IMR-90 (cell line): ENCODE results near the gene GTF2A1. TPM values are rescaled to one million over a fixed set of nuclear protein-coding genes. Genes with fewer than 3 reads are reported as not detected.

Experiments
- ATAC-seq: fragments of 200-7000 bp; cut with Tn5 transposase; 2 replicates; pipeline ENCODE4 v1.9.1; 2020; ENCODE audit warnings: low read depth, mild to moderate bottlenecking, moderate library complexity
- BruUV-seq: library from RNA; stranded (reverse); fragments of 400-500 nt; replicated peaks from 2 replicates; lab custom pipeline; 2021; lab: Mats Ljungman, UMichigan
- CTCF ChIA-PET: fragments of 300-600 bp; formaldehyde crosslinking; extraction: SDS; loops from one replicate; lab custom pipeline; 2021; ENCODE audit warnings: antibody characterized with exemption; lab: Yijun Ruan, JAX
- POLR2A ChIA-PET: fragments of 300-600 bp; sonication (Branson Sonifier 250); formaldehyde crosslinking; loops from one replicate; lab custom pipeline; 2022; ENCODE audit warnings: antibody characterized with exemption; ENCODE audit not compliant: unreplicated experiment; lab: Charles Lee
- DNase-seq: peaks from one replicate; pipeline ENCODE4 v3.0.0; 2013
- H2AFZ ChIP-seq: replicated peaks from 2 replicates; pipeline ENCODE3; 2013; ENCODE audit warnings: low read length, mild to moderate bottlenecking; ENCODE audit not compliant: poor library complexity
- H2AK5ac ChIP-seq: 2 replicates; pipeline ENCODE4 v1.6.1; 2013; ENCODE audit warnings: low read depth, low read length, inconsistent platforms
- H2AK9ac ChIP-seq: replicated peaks from 2 replicates; pipeline ENCODE3; 2013; ENCODE audit warnings: mild to moderate bottlenecking, low read depth, low read length, moderate library complexity; ENCODE audit not compliant: poor library complexity
- H2BK120ac ChIP-seq: 2 replicates; pipeline ENCODE4 v1.6.1; 2013; ENCODE audit warnings: low read depth, low read length, inconsistent platforms
- H2BK15ac ChIP-seq: 3 replicates; pipeline ENCODE4 v1.6.1; 2013; ENCODE audit warnings: low read depth, low read length, inconsistent platforms
- H2BK20ac ChIP-seq: 2 replicates; pipeline ENCODE4 v1.6.1; 2013; ENCODE audit warnings: low read depth, mild to moderate bottlenecking, inconsistent platforms, low read length, moderate library complexity
- H2BK5ac ChIP-seq: 2 replicates; pipeline ENCODE4 v1.6.1; 2013; ENCODE audit warnings: mild to moderate bottlenecking, low read depth, low read length, inconsistent platforms; ENCODE audit not compliant: poor library complexity, severe bottlenecking
- H3K14ac ChIP-seq: replicated peaks from 2 replicates; pipeline ENCODE4 v1.6.1; 2013; ENCODE audit warnings: low read depth, low read length, inconsistent platforms
- H3K18ac ChIP-seq: 2 replicates; pipeline ENCODE4 v1.6.1; 2013; ENCODE audit warnings: low read depth, low read length, control low read depth
- H3K23ac ChIP-seq: 2 replicates; pipeline ENCODE4 v1.6.1; 2013; ENCODE audit warnings: low read depth, low read length, inconsistent platforms
- H3K27ac ChIP-seq: 2 replicates; pipeline ENCODE4 v1.5.1; 2013; ENCODE audit warnings: mild to moderate bottlenecking, control low read depth, low read length; ENCODE audit not compliant: insufficient read depth
- H3K27me3 ChIP-seq: 2 replicates; pipeline ENCODE4 v1.6.1; 2013; ENCODE audit warnings: low read length; ENCODE audit not compliant: control insufficient read depth, insufficient read depth
- H3K36me3 ChIP-seq: 2 replicates; pipeline ENCODE4 v1.6.1; 2013; ENCODE audit warnings: low read length, mixed read lengths; ENCODE audit not compliant: control insufficient read depth, insufficient read depth
- H3K4ac ChIP-seq: 2 replicates; pipeline ENCODE4 v1.6.1; 2013; ENCODE audit warnings: low read depth, low read length, inconsistent platforms
- H3K4me1 ChIP-seq: 2 replicates; pipeline ENCODE4 v1.6.1; 2013; ENCODE audit warnings: low read length, mixed read lengths; ENCODE audit not compliant: control insufficient read depth, insufficient read depth
- H3K4me2 ChIP-seq: 2 replicates; pipeline ENCODE4 v1.6.1; 2013; ENCODE audit warnings: low read depth, mild to moderate bottlenecking, control low read depth, low read length, moderate library complexity
- H3K4me3 ChIP-seq: 2 replicates; pipeline ENCODE4 v1.5.1; 2013; ENCODE audit warnings: low read depth, mild to moderate bottlenecking, control low read depth, low read length, moderate library complexity; ENCODE audit not compliant: insufficient read depth
- H3K56ac ChIP-seq: 2 replicates; pipeline ENCODE4 v1.6.1; 2013; ENCODE audit warnings: low read length, inconsistent platforms; ENCODE audit not compliant: insufficient read depth; ENCODE audit errors: extremely low read depth
- H3K79me1 ChIP-seq, 2 experiments: 2 replicates each; pipeline ENCODE4 v1.6.1; 2013; ENCODE audit warnings: low read length in 2 of 2, inconsistent platforms in 1 of 2, low read depth in 1 of 2
- H3K9ac ChIP-seq: 2 replicates; pipeline ENCODE4 v1.6.1; 2013; ENCODE audit warnings: low read depth, low read length, control low read depth
- H3K9me1 ChIP-seq: 2 replicates; pipeline ENCODE4 v1.6.1; 2013; ENCODE audit warnings: low read length, inconsistent platforms; ENCODE audit not compliant: insufficient read depth
- H3K9me3 ChIP-seq: 2 replicates; pipeline ENCODE4 v1.6.1; 2013; ENCODE audit warnings: low read length; ENCODE audit not compliant: control insufficient read depth, insufficient read depth
- H4K20me1 ChIP-seq: 2 replicates; pipeline ENCODE4 v1.6.1; 2013; ENCODE audit warnings: low read length, inconsistent platforms; ENCODE audit not compliant: insufficient read depth
- H4K5ac ChIP-seq: 2 replicates; pipeline ENCODE4 v1.6.1; 2013; ENCODE audit warnings: mild to moderate bottlenecking, low read depth, low read length, control low read depth
- H4K8ac ChIP-seq, 2 experiments: 2 replicates each; pipeline ENCODE4 v1.6.1; 2013; ENCODE audit warnings: low read depth in 2 of 2, low read length in 2 of 2, control low read depth in 1 of 2, inconsistent platforms in 1 of 2
- H4K91ac ChIP-seq: 2 replicates; pipeline ENCODE4 v1.6.1; 2013; ENCODE audit warnings: low read depth, low read length, inconsistent platforms; ENCODE audit not compliant: insufficient read depth
- BHLHE40 ChIP-seq: fragments of 150-350 bp; IDR thresholded peaks from 2 replicates; pipeline ENCODE4 v1.6.1; 2016; ENCODE audit warnings: mild to moderate bottlenecking, low read depth, low read length
- CEBPB ChIP-seq: IDR thresholded peaks from 2 replicates; pipeline ENCODE4 v1.6.1; 2012; ENCODE audit warnings: low read depth, low read length, improper control_type of control experiment
- CHD1 ChIP-seq: IDR thresholded peaks from 2 replicates; pipeline ENCODE4 v1.6.1; 2012; ENCODE audit warnings: low read depth, low read length, improper control_type of control experiment
- FOS ChIP-seq: fragments of 150-350 bp; IDR thresholded peaks from 2 replicates; pipeline ENCODE4 v1.6.1; 2016; ENCODE audit warnings: low read depth, low read length
- MAFK ChIP-seq: IDR thresholded peaks from 2 replicates; pipeline ENCODE4 v1.6.1; 2012; ENCODE audit warnings: low read depth, low read length, improper control_type of control experiment
- MAZ ChIP-seq: IDR thresholded peaks from 2 replicates; pipeline ENCODE4 v1.6.1; 2012; ENCODE audit warnings: low read depth, mild to moderate bottlenecking, low read length, improper control_type of control experiment, moderate library complexity, borderline replicate concordance
- NFE2L2 ChIP-seq: fragments of 150-350 bp; IDR thresholded peaks from 2 replicates; pipeline ENCODE4 v1.6.1; 2016; ENCODE audit warnings: low read depth, mild to moderate bottlenecking, low read length
- POLR2A ChIP-seq: IDR thresholded peaks from 2 replicates; pipeline ENCODE4 v1.6.1; 2012; ENCODE audit warnings: mild to moderate bottlenecking, low read depth, low read length
- RAD21 ChIP-seq: IDR thresholded peaks from 2 replicates; pipeline ENCODE4 v1.6.1; 2012; ENCODE audit warnings: low read length, improper control_type of control experiment
- RFX5 ChIP-seq: IDR thresholded peaks from 2 replicates; pipeline ENCODE4 v1.8.0; 2012; ENCODE audit warnings: low read depth, mild to moderate bottlenecking, low read length, moderate library complexity
- SMC3 ChIP-seq: fragments of 150-350 bp; IDR thresholded peaks from 2 replicates; pipeline ENCODE4 v1.6.1; 2016; ENCODE audit warnings: low read depth, mild to moderate bottlenecking, antibody characterized with exemption, low read length, moderate library complexity
- WGBS, 2 experiments: methylation state at CpG; one replicate each; pipeline versions ENCODE4 v1.1.5 to v1.1.7; 2013; ENCODE audit warnings: missing lambda C conversion rate in 2 of 2; ENCODE audit not compliant: insufficient read length in 1 of 2; ENCODE audit errors: extremely low coverage in 2 of 2; 5-methylcytosine and 5-hydroxymethylcytosine counted together
- dilution Hi-C: fragments of 300-500 bp; cut with HindIII; formaldehyde crosslinking; loops from one replicate; pipeline ENCODE4 v1.14.3; 2018; ENCODE audit warnings: low sequenced_read_pairs; ENCODE audit not compliant: unreplicated experiment
- in situ Hi-C: fragments of 300-500 bp; cut with MboI; formaldehyde crosslinking; loops from 3 replicates; pipeline ENCODE4 v1.14.3; 2019; ENCODE audit warnings: low sequenced_read_pairs, inconsistent platforms, mixed read lengths
- intact Hi-C: fragments of 100-400 bp; cut with micrococcal nuclease; formaldehyde crosslinking; loops from 2 replicates; pipeline ENCODE4 v1.10.0; 2022
- polyA plus RNA-seq, 3 experiments: library from polyadenylated mRNA; depleted of rRNA; stranded (reverse); fragments of >200 nt; gene quantifications; 2 replicates each; pipeline ENCODE4 v1.2.3, GENCODE V29; 2012; ENCODE audit warnings: low replicate concordance in 1 of 3
- total RNA-seq: library from RNA; depleted of rRNA; stranded (reverse); fragments of >200 nt; gene quantifications from 2 replicates; pipeline ENCODE4 v1.2.3, GENCODE V29; 2012
- TF ChIP-seq, protein P1 (sequence below): fragments of 150-350 bp; IDR thresholded peaks from 2 replicates; pipeline ENCODE4 v1.6.1; 2016; ENCODE audit warnings: low read depth, mild to moderate bottlenecking, low read length, moderate library complexity, borderline replicate concordance
- TF ChIP-seq, protein P2 (sequence below): fragments of 150-350 bp; IDR thresholded peaks from 2 replicates; pipeline ENCODE4 v1.6.1; 2017; ENCODE audit warnings: mild to moderate bottlenecking, antibody characterized with exemption, low read length, low read depth
- TF ChIP-seq, protein P3 (sequence below): conservative IDR thresholded peaks from 2 replicates; pipeline ENCODE4 v1.5.1; 2012; ENCODE audit warnings: mild to moderate bottlenecking, low read depth, low read length, improper control_type of control experiment

Gene GTF2A1
- total and polyA plus RNA-seq, 2 of the 4 experiments (the other 2 are of a cell fraction) = 16.0 to 60.4 TPM

DNA sequence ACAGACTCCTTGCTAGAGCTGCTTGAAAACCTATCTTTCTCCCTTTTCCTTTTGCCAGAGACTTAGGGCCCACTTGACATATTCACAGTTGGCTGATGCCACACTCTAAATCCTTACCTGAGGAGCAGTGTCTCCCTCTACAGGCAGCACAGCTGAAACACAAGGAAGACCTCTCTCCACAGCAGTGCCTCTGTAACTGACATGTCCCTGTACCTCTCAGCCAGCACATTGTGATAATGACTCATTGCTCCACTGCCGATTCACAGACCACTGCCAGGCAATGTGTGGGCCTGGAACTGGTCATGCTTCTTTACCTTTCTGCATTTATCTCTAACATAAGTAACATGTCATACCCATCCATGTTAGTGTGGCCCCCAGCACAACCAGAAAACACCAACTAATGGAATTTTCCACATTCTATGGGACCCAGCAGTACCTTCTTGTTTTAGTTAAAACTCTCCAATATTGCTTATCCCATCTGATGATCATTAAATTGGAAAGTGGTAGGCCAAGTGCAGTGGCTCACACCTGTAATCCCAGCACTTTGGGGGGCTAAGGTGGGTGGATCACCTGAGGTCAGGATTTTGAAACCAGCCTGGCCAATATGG lies 56.5 kb downstream of the GTF2A1 start:
- Histone ChIP-seq H2BK120ac (no peak overlapping the region), H3K23ac (no peak overlapping the region), H2BK20ac (no peak overlapping the region), H4K5ac (no peak overlapping the region), H3K27ac (no peak overlapping the region), H4K91ac (no peak overlapping the region), H2AFZ (peak overlapping the region; percentile 69), H3K27me3 (no peaks in the 10 kb centered on the region), H3K18ac (no peak overlapping the region), H3K4me2 (no peak overlapping the region), H3K14ac (no peak overlapping the region; the same call in 1 of the 2 replicates), H3K4me3 (no peak overlapping the region), H3K36me3 (no peaks in the 10 kb centered on the region), H3K4ac (no peak overlapping the region), H3K4me1 (no peaks in the 10 kb centered on the region), H2BK15ac (no peak overlapping the region), H3K9me3 (no peaks in the 10 kb centered on the region), H3K56ac (no peak overlapping the region), H3K9me1 (no peaks in the 10 kb centered on the region), H4K8ac (no peak overlapping the region), H2BK5ac (no peak overlapping the region), H2AK5ac (no peak overlapping the region), H3K9ac (no peak overlapping the region), H3K79me1 (no peaks in the 10 kb centered on the region), H4K20me1 (no peaks in the 10 kb centered on the region), H2AK9ac (peak overlapping the region; percentile 66)
- ATAC-seq (peak; percentile 88), DNase-seq (peak; percentile 77)
- in situ Hi-C loops (loop anchor here (10.0 kb wide), 1 partner anchor 169 kb away; no protein-coding TSS in a partner anchor), dilution Hi-C loops (no loop called here), intact Hi-C loops (loop anchor here (1.0 kb wide), 1 partner anchor 168 kb away; no protein-coding TSS in a partner anchor)
- TF ChIP-seq CEBPB (no peak), NFE2L2 (no peak), RFX5 (no peak), RAD21 (peak; percentile 67), MAZ (no peak), SMC3 (peak; percentile 37; the same call in 1 of the 2 replicates), BHLHE40 (no peak), FOS (no peak), MAFK (no peak), POLR2A (no peak), CHD1 (no peak)
- TF ChIP-seq, protein P1, sequence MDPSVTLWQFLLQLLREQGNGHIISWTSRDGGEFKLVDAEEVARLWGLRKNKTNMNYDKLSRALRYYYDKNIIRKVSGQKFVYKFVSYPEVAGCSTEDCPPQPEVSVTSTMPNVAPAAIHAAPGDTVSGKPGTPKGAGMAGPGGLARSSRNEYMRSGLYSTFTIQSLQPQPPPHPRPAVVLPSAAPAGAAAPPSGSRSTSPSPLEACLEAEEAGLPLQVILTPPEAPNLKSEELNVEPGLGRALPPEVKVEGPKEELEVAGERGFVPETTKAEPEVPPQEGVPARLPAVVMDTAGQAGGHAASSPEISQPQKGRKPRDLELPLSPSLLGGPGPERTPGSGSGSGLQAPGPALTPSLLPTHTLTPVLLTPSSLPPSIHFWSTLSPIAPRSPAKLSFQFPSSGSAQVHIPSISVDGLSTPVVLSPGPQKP = no peak
- TF ChIP-seq, protein P2, sequence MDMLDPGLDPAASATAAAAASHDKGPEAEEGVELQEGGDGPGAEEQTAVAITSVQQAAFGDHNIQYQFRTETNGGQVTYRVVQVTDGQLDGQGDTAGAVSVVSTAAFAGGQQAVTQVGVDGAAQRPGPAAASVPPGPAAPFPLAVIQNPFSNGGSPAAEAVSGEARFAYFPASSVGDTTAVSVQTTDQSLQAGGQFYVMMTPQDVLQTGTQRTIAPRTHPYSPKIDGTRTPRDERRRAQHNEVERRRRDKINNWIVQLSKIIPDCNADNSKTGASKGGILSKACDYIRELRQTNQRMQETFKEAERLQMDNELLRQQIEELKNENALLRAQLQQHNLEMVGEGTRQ = no peak
- TF ChIP-seq, protein P3, sequence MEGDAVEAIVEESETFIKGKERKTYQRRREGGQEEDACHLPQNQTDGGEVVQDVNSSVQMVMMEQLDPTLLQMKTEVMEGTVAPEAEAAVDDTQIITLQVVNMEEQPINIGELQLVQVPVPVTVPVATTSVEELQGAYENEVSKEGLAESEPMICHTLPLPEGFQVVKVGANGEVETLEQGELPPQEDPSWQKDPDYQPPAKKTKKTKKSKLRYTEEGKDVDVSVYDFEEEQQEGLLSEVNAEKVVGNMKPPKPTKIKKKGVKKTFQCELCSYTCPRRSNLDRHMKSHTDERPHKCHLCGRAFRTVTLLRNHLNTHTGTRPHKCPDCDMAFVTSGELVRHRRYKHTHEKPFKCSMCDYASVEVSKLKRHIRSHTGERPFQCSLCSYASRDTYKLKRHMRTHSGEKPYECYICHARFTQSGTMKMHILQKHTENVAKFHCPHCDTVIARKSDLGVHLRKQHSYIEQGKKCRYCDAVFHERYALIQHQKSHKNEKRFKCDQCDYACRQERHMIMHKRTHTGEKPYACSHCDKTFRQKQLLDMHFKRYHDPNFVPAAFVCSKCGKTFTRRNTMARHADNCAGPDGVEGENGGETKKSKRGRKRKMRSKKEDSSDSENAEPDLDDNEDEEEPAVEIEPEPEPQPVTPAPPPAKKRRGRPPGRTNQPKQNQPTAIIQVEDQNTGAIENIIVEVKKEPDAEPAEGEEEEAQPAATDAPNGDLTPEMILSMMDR = peak; percentile 60
- 14% methylated on average over 1 of the region's 1 CpG; no CpG with 5 or more reads in 1 of the 2 experiments for WGBS, 2 experiments
- ChIA-PET CTCF (interaction anchor here (0.6 to 1.4 kb wide), 7 partner anchors 9 to 292 kb away, joined by 3 to 5 read pairs (median 3); no protein-coding TSS in a partner anchor), POLR2A (no interaction called here)
- no TSS peak for BruUV-seq
